ENCODE results near the gene DPYD.
A peak's percentile ranks its signal among the peaks of the same experiment; 100 is the strongest.
"Not testable (repeated sequence)": the region's sequence is repeated elsewhere in the genome, so short reads cannot be mapped to it uniquely, and the experiment has no call there.

The DPYD gene

GRCh38 chr1:97258597-97258996 is 662.2 kb downstream of the DPYD start:
- DNase-seq, result no peak

- DNase-seq, result peak; percentile 1
Observed at GRCh38 chr1:97254731-97255463, 665.9 kb downstream of the DPYD start.

GRCh38 chr1:97252925-97253324 is 667.9 kb downstream of the DPYD start:
- DNase-seq, result no peak

GRCh38 chr1:97252076-97252475 is 668.8 kb downstream of the DPYD start:
- no peak for DNase-seq

- DNase-seq, result no peak
Observed at GRCh38 chr1:97247196-97247595, 673.6 kb downstream of the DPYD start.

- no peak for DNase-seq
Observed at GRCh38 chr1:97245682-97246081, 675.2 kb downstream of the DPYD start.

- no peak for DNase-seq
Observed at GRCh38 chr1:97245026-97245425, 675.8 kb downstream of the DPYD start.

GRCh38 chr1:97243973-97244560 is 676.8 kb downstream of the DPYD start:
- DNase-seq, result no peak

- DNase-seq, result no peak
Observed at GRCh38 chr1:97238816-97239215, 682.0 kb downstream of the DPYD start.

- DNase-seq, result not testable (repeated sequence)
Observed at GRCh38 chr1:97231354-97231753, 689.5 kb downstream of the DPYD start.

- no peak for DNase-seq
Observed at GRCh38 chr1:97212671-97213070, 708.2 kb downstream of the DPYD start.

GRCh38 chr1:97210307-97210706 is 710.5 kb downstream of the DPYD start:
- DNase-seq, result no peak

- DNase-seq, result no peak
Observed at GRCh38 chr1:97209381-97209957, 711.4 kb downstream of the DPYD start.

- no peak for DNase-seq
Observed at GRCh38 chr1:97207868-97208267, 713.0 kb downstream of the DPYD start.

GRCh38 chr1:97204468-97204867 is 716.4 kb downstream of the DPYD start:
- no peak for DNase-seq

GRCh38 chr1:97202481-97203380 is 718.1 kb downstream of the DPYD start:
- DNase-seq, result no peak

GRCh38 chr1:97201641-97202040 is 719.2 kb downstream of the DPYD start:
- no peak for DNase-seq

GRCh38 chr1:97200595-97200994 is 720.2 kb downstream of the DPYD start:
- DNase-seq, result no peak

GRCh38 chr1:97196825-97197516 is 723.9 kb downstream of the DPYD start:
- DNase-seq, result no peak

GRCh38 chr1:97192872-97193572 is 727.8 kb downstream of the DPYD start:
- no peak for DNase-seq

GRCh38 chr1:97190326-97190725 is 730.5 kb downstream of the DPYD start:
- DNase-seq, result no peak

- DNase-seq, result peak; percentile 5
Observed at GRCh38 chr1:97186381-97186780, 734.5 kb downstream of the DPYD start.

All from activated CD4-positive, alpha-beta T cell treated with anti-CD3 and anti-CD28 coated beads, Interleukin-2, Interleukin-6, amounts not matched to agents 100 ng/mL and 50 ng/mL, durations not matched to agents 16 hours and 8 hours (primary cell).